Tongue (tissue), 2 donors: Measurements from ENCODE around the gene PRKAR1B. TPM values are rescaled to one million over a fixed set of nuclear protein-coding genes. Genes with fewer than 3 reads are reported as not detected.
A peak's percentile ranks its signal among the peaks of the same experiment; 100 is the strongest.

Experiments
- DNase-seq: peaks from one replicate; pipeline ENCODE4 v3.0.0-alpha.2; 2015
- total RNA-seq: library from RNA; depleted of rRNA; stranded (reverse); fragments of >200 nt; gene quantifications from one replicate; pipeline ENCODE4 v1.2.3, GENCODE V29; 2014

Gene PRKAR1B
- total RNA-seq, 1 donor from 2014 or later: 28.4 TPM

DNA sequence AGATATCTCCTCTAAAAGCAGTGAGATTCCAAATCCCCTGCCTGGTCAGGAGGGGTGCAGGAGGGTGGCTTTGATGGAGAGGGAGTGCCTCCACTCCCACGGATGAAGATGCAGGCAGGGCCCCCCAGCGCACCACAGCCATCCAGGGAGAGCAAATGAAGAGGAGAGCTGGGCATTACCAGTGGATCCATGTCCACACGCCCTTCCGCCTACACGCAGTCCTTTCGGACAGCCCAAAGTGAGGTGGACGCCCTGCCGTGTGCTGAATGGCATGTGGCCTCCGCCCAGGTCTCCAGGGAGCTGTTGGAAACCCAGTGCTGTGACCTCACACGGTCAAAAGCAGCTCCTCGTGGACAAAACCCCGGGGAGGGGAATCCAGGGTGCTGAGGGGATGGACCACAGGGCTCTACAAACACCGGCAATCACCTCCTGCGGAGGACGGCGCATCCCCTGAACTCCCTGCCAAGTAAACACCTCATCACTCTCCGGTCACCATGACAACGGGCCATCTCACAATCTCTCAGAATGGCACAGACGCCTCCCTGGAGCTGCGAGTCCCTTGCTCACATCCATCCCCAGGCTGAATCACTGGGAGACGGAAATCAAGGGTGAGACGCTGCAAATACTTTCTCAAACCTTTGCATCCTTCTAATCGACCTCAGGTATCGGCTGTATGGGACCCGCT is 35.6 kb downstream of the PRKAR1B start:
- no peak for DNase-seq

DNA sequence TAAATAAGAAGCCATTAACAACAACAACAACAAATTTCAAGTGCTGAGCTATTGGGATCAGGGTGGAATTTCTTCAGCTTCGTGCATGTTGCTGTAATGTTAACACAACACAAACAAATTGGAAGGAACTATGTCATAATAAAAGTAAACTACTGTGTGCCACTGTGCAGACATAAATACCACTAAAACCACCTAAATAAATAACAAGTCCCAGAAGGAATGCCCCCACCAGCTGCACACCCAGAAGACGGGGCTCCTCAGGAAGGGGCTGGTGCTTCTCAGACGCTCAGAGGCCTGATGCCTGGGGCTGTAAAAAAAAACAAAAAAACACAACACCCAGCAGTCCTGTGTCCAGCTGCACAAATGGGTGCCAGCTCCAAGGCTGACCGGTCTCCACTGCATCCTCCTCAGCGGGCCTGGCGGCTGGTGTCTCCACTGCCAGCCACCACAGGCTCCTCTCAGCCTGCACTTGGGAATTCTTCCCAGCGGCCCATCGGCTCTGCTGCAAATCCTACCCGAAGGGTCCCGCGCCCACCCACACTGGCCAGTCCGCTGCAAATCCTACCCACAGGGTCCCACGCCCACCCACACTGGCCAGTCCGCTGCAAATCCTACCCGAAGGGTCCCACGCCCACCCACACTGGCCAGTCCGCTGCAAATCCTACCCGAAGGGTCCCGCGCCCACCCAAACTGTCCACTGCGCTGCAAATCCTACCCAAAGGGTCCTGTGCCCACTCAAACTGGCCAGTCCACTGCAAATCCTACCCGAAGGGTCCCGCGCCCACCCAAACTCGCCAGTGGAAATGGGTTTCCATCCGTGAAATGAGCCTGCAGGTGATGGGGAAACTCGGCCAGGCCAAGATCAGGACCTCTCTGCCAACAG is 36.4 kb downstream of the PRKAR1B start:
- DNase-seq: no peak

DNA sequence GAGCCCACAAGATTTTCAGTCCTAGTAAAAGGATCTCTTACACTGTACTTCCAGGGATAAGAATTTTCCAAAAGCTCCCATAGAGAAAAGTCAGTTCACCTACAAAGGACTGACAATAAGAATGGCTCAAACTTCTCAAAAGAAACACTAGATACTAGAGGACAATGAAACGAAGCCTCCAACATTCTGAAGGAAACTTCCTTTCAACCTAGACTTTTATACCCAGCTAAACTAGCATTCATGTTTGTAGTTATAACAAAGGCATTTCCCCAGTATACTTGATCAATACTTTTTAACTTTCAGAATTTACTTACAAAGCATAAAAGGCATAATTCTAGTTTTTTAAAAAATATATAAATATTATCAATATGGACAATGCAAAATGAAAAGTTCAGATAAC is 41.5 kb downstream of the PRKAR1B start:
- DNase-seq: no peak

DNA sequence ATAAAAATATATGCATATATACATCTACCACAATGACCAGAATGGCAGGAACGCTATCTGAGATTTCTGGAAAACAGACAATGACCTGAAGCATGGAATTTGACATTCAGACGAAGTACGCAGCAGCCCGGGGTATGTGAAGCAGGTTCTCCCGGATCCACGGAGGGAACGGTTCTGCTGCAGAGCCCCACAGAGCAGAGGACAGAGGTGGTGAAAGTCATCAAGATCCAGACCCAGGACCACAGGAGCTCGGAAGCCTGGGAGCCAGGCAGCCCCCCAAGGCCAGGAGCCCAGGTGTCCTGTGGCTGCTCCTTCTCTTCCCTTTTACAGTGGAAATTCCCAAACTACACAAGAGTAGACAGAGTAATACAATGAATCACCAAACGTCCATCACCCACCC is 42.7 kb downstream of the PRKAR1B start:
- no peak for DNase-seq

DNA sequence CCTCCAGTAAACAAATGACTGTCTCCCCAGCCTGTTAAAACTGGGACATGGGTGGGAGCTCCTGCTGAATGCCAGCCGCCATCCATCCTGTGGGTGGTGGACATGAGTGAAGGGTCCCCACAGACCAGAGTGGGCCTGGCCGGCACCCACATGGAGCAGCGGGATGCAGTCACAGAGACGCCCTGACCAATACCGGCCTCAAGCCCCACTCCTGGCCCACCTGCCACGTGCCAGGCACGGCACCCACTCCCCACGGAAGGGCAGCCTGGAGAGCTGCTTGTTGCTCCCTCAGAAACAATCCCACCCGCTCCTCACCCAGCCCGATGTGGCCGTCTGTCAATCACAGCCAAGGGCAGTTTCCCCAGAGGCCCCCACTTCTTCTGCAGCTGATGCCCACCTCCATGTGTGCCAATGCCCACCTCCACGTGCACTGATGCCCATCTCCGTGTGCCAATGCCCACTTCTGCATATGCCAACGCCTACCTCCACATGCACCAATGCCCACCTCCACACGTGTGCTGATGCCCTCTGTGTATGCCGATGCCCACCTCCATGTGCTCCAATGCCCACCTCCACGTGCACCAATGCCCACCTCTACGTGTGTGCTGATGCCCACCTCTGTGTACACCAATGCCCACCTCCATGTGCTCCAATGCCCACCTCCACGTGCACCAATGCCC is 43.4 kb downstream of the PRKAR1B start:
- DNase-seq: no peak

DNA sequence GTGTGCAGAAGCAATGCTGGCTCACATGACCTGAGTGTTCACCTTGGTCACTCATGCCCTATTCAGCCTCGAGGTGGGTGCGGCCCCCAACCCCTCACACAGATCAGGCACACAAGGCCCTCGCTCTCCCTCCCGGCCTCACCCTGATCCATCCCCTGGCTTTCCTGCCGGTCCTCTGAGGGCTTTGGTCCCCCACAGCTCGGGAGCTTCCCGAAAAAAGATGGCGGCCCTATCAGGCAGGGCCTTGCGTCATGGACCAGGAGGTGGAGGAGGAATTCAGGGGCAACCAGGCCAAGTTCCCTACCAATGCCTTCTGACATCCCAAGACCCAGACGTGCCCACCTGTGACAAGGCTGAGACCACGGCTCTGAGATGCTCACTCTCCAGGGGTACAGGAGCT is 44.3 kb downstream of the PRKAR1B start:
- no peak for DNase-seq

DNA sequence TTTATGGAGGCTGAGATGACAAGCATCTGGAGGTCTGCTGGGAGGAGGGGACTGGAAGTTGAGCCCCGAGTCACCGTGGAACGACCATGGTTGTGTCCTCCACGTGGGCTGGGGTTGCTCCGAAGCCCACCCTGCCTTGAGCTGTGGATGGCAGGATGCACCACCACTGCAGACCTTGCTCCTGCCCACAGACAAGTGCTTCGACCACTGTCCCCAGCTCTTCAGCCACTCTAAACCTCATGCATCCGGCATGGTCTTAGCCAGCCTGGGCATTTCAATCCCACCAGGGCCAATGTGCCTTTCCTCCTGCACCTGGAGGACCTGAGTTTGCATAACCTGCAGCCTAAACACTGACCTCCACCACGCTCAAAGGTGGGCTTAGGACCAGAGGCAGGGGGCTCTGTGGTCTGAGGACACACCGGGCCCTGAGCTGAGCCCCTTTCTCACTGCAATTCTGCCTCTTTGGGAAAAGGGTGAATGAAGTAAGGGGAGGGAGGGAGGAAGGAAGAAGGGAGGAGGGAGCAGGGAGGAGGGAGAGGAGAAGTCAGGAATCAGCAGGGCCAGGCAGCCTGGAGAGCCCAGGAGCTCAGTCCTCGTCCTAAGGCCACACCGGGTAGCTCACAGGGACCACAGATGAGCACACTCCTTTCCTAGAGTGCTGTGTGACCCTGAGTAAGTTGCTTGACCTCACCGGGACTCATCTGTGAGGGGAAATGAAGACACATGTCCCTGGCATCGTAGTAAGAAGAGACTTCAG is 45.4 kb downstream of the PRKAR1B start:
- no peak for DNase-seq

DNA sequence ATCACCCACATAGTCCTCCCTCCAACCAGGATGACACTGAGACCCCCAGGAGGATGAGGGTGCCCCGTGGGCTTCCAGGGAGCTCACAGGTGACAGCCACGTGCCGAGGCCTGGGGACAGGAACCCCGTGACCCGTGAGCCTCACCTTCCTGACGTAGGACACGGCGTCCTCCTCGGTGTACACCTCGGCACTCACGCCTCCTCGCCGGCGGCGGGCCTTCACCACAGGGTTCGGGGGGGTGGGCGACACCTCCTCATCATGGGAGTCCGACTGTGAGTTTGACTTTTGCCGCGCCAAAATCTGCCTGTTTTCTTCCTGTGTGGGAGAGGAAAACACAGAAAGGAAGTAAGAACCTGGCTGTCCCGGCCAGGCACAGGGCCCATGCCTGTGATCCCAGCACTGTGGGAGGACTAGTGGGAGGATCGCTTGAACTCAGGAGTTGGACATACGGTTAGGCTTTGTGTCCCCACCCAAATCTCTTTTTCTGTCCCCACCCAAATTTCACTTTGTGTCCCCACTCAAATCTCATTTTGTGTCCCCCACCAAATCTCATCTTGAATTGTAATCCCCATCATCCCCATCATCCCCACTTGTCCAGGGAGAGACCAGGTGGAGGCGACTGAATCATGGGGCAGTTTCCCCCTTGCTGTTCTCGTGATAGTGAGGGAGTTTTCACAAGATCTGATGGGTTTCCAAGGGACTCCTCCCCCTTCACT is 46.5 kb downstream of the PRKAR1B start:
- no peak for DNase-seq

DNA sequence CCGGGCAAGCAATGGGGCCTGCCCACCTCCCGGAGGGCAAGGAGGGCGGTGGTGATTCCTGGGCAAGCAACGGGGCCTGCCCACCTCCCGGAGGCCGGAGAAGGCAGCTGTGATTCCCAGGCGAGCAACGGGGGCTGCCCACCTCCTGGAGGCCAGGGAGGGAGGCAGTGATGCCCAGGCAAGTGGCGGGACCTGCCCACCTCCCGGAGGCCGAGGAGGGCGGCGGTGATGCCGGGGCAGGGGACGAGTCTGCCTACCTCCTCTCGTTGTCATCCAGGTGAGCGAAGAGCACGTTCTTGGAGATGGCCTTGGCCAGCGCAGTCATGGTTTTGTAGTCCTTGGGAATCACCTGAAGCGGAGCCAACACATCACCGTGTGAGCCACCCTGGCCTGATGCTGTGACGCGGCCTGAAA is 50.1 kb downstream of the PRKAR1B start:
- DNase-seq: no peak

DNA sequence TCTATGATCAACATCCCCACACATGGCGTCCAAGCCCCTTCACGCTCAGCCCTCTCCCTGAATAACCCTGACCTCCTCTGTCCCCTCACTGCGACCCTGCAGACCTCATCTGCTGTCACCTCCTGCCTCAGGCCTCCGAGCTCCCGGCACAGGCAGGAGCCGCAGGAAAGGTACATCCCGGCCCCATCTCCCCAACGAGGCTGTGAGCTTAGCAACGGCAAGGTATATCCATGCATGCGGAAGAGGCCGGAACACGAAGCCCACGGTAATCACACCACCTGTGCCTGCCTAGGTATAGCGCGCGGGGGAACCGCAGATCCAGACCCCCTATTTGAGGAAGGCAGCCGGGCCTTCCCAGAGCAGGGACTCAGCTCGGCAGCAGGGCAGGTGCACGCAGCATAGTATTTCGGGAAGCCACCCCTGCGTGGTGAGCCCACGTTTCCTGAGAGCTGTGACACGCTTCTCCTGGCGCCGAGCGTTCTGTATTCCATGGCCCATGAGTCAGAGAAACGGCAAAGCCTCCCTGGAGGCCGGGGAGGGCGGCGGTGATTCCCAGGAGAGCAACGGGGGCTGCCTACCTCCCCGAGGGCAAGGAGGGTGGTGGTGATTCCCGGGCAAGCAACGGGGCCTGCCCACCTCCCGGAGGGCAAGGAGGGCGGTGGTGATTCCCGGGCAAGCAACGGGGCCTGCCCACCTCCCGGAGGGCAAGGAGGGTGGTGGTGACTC is 50.7 kb downstream of the PRKAR1B start:
- DNase-seq: no peak

DNA sequence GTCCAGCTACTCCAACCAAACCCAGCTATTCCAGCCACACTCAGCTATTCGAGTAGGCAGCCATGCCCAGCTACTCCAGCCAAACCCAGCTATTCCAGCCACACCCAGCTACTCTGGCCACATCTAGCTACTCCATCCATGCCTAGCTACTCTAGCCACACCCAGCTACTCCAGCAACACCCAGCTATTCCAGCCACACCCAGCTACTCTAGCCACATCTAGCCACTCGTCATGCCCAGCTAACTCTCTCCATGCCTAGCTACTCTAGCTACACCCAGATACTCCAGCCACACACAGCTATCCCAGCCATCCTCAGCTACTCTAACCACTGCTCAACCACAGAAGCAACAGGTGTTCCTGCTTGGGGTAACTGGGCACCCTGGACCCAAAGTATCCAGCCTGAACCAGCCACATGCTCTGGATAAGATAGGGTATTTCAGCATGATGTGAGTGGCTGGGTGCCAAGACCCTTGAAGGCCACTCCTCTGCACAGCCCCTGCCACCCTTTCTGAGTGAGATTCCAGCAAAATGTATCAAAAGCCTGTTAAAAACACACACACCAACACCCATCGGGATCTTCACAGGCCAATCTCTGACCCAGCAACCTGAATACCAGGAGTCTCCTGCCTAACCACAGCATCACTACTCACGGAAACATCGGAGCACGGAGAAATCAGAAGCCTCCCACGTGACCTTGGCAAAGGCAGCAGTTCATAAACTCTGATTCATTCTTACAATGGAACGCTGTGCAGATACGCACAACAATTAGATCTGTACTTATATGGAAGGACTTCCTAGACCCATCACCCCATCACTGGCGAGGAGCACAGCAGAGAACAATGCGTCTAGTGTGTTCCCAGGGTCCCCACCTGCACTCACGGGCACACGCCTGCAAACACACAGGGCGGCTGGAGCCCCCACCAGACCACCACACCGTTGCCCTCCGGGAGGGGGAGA is 52.3 kb downstream of the PRKAR1B start:
- DNase-seq: peak; percentile 33

DNA sequence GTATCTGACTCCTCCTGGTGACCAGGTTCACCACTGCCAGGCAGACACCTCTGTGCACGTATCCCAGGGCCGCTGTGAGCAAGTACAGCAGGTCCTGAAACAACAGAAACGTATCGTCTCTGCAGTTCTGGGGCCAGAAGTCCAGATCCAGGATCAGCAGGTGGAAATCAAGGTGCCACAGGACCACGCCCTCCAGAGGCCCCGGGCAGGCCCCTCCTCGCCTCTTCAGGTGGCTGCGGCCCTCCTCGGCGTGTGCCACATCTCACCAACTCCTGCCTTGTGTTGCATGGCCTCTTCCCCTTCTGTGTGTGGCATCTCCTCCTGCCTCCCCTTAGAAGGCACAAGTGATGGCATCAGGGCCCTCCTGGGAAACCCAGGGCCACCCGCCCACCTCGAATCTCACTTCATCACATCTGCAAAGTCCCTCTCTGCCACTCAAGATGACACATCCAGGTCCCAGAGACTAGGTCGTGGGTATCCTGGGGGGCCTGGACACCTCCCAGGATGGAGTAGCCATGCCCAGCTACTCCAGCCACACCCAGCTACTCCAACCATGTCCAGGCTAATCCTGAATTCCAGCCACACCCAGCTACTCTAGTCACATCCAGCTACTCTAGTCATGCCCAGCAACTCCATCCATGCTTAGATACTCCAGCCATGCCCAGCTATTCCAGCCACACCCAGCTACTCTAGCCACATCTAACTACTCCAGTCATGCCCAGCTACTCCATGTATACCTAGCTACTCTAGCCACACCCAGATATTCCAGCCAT is 53.2 kb downstream of the PRKAR1B start:
- no peak for DNase-seq

DNA sequence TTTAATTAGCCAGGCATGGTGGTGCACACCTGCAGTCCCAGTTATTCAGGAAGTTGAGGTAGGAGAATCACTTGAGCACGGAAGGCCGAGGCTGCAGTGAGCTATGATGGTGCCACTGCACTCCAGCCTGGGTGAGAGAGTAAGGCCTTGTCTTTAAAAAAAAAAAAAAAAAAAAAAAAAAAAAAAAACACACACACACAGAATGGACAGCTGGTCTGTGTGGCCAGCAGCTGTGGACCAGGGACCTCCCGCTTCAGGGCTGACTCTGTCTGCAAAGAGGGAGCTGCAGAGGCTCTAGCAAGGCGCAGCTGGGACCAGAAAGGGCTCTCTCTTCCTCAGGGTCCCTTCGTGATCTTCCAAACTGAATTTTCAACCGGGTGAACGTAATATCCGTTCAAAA is 54.2 kb downstream of the PRKAR1B start:
- peak; percentile 78 for DNase-seq

DNA sequence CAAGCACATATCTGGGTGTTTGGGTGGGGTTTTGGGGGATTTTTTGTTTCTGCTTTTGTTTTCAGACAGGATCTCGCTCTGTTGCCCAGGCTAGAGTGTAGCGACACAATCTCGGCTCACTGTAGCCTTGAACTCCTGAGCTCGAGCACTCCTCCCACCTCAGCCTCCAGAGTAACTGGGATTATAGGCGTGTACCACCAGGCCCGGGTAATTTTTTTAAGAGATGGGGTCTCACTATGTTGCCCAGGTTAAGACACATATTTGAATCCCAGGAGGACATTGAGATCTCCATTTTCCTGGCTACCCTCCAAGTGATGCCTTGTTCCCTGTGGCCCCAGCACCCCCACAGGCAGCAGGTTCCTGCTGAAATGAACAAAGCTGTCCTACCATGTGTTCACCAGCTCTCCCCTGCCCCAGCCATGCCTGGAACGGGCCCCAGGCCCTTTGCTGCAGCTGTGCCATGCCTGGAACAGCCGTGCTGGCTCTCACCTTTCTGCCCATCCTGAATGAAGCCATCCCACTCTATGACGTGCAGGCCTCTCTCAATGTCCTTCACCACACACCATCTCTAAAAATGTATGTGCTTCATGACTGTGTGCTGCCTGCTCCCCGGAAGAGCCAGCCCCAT is 55.6 kb downstream of the PRKAR1B start:
- DNase-seq: no peak

DNA sequence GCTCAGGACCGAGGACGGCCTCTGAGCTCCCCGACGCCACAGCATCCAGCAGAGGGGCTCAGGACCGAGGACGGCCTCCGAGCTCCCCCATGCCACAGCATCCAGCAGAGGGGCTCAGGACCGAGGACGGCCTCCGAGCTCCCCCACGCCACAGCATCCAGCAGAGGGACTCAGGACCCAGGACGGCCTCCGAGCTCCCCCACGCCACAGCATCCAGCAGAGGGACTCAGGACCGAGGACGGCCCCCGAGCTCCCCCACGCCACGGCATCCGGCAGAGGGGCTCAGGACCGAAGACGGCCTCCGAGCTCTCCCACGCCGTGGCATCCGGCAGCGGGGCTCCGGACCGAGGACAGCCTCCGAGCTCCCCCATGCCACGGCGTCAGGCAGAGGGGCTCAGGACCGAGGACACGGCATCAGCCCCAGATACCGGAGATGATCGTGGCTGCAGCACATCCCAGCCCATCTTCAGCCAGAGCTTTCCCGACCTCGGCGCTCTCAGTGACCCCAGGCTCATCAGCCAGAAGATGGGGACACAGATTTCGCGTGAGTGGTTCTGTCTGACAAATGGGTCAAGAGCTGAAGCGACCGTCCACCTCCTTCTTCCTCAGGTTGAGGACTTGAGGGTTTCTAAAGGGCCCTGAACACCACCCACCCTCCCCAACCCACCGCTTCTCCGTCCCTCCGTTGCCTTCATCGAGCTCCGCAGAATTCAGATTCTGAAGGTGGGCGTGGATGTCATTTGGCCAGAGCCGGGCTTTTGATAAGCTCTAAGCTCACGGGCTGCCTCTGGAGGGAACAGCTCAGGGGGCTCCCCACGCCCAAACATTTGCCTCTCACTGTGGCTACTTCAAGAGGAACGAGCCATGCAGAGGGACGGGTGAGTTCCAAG is 56.3 kb downstream of the PRKAR1B start:
- no peak for DNase-seq

DNA sequence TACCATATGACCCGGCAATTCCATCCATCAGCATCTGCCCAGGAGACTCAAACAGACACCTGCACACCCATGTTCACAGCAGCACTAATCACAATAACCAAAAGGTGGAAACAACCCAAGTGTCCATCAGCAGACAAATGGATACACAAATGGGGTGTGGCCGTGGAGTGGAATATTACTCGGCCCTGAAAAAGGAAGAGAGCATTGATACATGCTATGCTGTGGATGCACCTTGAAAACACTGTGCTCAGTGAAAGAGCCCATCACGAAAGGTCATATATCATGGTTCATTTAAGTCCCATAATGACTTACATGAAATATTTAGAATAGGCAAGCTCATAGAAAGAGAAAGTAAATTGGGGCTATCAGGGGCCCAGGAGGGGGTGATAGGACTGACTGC is 58.1 kb downstream of the PRKAR1B start:
- no peak for DNase-seq
